GM12864 (cell line): Measurements from ENCODE around the gene HOXD8.

Source experiments
- DNase-seq: peaks from one replicate; pipeline ENCODE4 v3.0.0-alpha.2; 2011; ENCODE audit warnings: low read depth
- H3K4me3 ChIP-seq: 2 replicates; pipeline ENCODE4 v1.5.1; 2011; ENCODE audit warnings: mild to moderate bottlenecking, low read depth, low read length, control low read depth
- CTCF ChIP-seq: IDR thresholded peaks from 2 replicates; pipeline ENCODE4 v1.5.1; 2011; ENCODE audit warnings: low read depth, mild to moderate bottlenecking, moderate library complexity, low read length, control low read depth, inconsistent platforms; ENCODE audit errors: missing control alignments

The HOXD8 gene

GRCh38 chr2:176156807-176157498 is 27.4 kb downstream of the HOXD8 start, which contains the start of gene HOXD3:
TSS of gene HOXD3 (plus strand) at chr2:176157307. CDS start at chr2:176169115, 11,808 bp downstream.
- DNase-seq: no peak
- no peak within 1 kb of the TSS for H3K4me3 ChIP-seq
- no peak for TF ChIP-seq CTCF

- no peak for TF ChIP-seq CTCF
- no peak for DNase-seq
Measured at GRCh38 chr2:176157499-176158185, 28.1 kb downstream of the HOXD8 start.

GRCh38 chr2:176158186-176158591 is 28.7 kb downstream of the HOXD8 start:
- no peak for TF ChIP-seq CTCF
- DNase-seq: no peak
- H3K4me3 ChIP-seq: no peak overlapping the region

More at GRCh38 chr2:176157499-176158185, 28.1 kb downstream of the HOXD8 start:
- H3K4me3 ChIP-seq: no peak overlapping the region

GRCh38 chr2:176158855-176159662 is 29.6 kb downstream of the HOXD8 start:
- TF ChIP-seq CTCF: no peak
- DNase-seq: no peak
- H3K4me3 ChIP-seq: no peak overlapping the region

GRCh38 chr2:176159663-176160250 is 30.3 kb downstream of the HOXD8 start:
- no peak for TF ChIP-seq CTCF
- DNase-seq: no peak
- no peak overlapping the region for H3K4me3 ChIP-seq

- H3K4me3 ChIP-seq: no peak overlapping the region
- no peak for TF ChIP-seq CTCF
- DNase-seq: no peak
Measured at GRCh38 chr2:176160251-176160985, 30.9 kb downstream of the HOXD8 start.
